Right atrium auricular region (tissue), 2 donors: ENCODE results near the gene ARMC12. TPM values are rescaled to one million over a fixed set of nuclear protein-coding genes. Genes with fewer than 3 reads are reported as not detected.

Experiments used
- DNase-seq: peaks from one replicate; pipeline ENCODE4 v3.0.0-alpha.2; 2019; ENCODE audit warnings: low spot score
- H3K27ac ChIP-seq, 2 donors: fragments of 200-600 bp; sonication (generic); 1 replicate in 1 of 2; 2 replicates in 1 of 2; pipeline ENCODE4 v1.5.1; 2016 to 2019
- H3K27me3 ChIP-seq, 2 donors: fragments of 200-600 bp; sonication (generic); one replicate each; pipeline versions ENCODE4 v1.5.1 to v1.6.0; 2017 to 2019
- H3K36me3 ChIP-seq: fragments of 200-600 bp; sonication (generic); one replicate; pipeline ENCODE4 v1.5.1; 2016
- H3K4me1 ChIP-seq, 2 donors: fragments of 200-600 bp; sonication (generic); one replicate each; pipeline versions ENCODE4 v1.5.1 to v1.6.0; 2017 to 2019
- H3K4me3 ChIP-seq, 2 donors: fragments of 200-600 bp; sonication (generic); 1 replicate in 1 of 2; 2 replicates in 1 of 2; pipeline ENCODE4 v1.5.1; 2017 to 2019; ENCODE audit warnings: mild to moderate bottlenecking in 1 of 2, moderate library complexity in 1 of 2
- H3K9me3 ChIP-seq, 2 donors: fragments of 200-600 bp; sonication (generic); one replicate each; pipeline ENCODE4 v1.5.1; 2019
- total RNA-seq, 2 donors: library from RNA; depleted of rRNA; stranded (reverse); fragments of >200 nt; gene quantifications; one replicate each; pipeline ENCODE4 v1.1.0, GENCODE V29; 2016
- TF ChIP-seq, protein P1 (sequence below), 2 donors: fragments of 200-600 bp; sonication (generic); IDR thresholded peaks; one replicate each; pipeline ENCODE4 v1.5.1; 2019; ENCODE audit warnings: antibody characterized with exemption in 2 of 2

Gene ARMC12
- total RNA-seq, 2 donors from 2014 or later = 0.39 TPM; not detected in 1

DNA sequence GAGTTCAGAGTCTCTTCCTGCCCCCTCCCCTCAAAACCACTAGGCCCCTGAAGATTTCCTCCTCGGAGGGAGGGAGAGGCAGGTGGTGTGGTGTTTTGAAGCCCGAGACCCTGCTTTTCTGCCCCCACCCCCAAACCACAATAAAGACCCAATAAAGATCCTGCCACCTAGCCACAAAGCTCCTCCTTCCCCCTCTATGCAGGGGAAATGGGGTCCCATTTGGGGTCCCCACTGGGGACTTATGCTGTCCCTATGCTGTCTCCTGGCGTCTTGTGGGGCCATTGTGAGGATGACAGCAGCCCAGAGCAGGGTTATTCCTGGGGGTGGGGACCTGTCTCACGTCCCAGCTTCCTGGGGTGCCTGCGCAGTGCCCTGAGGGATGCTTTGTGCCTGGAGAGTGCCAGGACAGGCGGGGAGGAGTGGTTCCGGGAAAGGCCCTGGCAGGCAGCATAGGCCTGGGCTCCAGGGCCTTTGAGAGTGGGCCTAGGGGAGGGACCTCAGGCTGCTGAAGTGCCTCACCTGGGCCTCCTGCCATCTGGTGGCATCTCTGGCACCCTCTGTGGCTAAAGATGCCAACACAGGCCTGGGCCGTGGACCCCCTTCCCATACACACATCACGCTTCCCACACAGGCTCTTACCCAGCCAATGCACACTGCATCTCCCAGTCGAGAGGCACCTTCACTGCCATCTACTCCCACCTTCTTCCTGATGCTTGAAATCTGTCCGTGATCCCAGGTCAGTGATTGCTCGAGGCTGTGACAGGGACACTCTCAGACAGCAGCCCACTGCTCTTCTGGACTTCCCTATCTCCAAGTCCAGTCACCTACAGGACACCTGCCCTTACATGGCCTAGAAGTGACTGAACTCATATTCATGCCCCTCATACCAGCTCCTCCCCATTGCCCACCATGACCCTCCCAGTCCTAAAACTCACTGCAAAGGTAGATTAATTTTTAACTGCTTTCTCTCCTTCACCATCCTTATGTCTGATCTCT, 7.9 kb upstream of the ARMC12 start:
- Histone ChIP-seq H3K4me1 (peaks cover 0 to 91% of the 10 kb centered on the region in 2 donors), H3K4me3 (peak overlapping the region in 1 of 2 donors; percentile 54), H3K27me3 (no peaks in the 10 kb centered on the region), H3K36me3 (no peaks in the 10 kb centered on the region), H3K9me3 (no peaks in the 10 kb centered on the region), H3K27ac (peak overlapping the region; percentile 100)
- DNase-seq = no peak
- TF ChIP-seq, protein P1, sequence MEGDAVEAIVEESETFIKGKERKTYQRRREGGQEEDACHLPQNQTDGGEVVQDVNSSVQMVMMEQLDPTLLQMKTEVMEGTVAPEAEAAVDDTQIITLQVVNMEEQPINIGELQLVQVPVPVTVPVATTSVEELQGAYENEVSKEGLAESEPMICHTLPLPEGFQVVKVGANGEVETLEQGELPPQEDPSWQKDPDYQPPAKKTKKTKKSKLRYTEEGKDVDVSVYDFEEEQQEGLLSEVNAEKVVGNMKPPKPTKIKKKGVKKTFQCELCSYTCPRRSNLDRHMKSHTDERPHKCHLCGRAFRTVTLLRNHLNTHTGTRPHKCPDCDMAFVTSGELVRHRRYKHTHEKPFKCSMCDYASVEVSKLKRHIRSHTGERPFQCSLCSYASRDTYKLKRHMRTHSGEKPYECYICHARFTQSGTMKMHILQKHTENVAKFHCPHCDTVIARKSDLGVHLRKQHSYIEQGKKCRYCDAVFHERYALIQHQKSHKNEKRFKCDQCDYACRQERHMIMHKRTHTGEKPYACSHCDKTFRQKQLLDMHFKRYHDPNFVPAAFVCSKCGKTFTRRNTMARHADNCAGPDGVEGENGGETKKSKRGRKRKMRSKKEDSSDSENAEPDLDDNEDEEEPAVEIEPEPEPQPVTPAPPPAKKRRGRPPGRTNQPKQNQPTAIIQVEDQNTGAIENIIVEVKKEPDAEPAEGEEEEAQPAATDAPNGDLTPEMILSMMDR (IDR thresholded peaks at IDR 0.05) = no peak

DNA sequence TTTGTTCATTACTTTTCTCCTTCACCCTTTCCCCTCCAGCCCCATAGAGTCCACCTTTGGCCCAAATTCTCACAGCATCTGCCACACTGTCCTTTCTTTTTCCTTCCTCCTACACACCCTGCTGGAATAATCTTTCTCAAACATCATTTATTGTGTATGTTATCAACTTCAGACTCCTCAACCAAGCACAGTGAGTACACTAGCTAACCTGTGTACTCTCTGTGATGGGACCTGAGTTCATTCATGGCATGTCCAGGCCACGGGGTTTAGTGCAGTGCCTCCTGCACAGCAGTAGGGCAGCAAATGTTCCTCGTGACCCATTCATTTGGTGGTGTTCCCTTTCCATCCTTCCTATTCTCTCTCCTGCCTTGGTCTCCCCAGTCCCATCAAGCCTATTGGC, 7.1 kb upstream of the ARMC12 start:
- Histone ChIP-seq H3K4me3 (no peak overlapping the region), H3K27ac (peak overlapping the region; percentile 100), H3K27me3 (no peaks in the 10 kb centered on the region), H3K36me3 (no peaks in the 10 kb centered on the region), H3K4me1 (peaks cover 0 to 90% of the 10 kb centered on the region in 2 donors), H3K9me3 (no peaks in the 10 kb centered on the region)
- no peak for DNase-seq
- TF ChIP-seq, protein P1 (IDR thresholded peaks at IDR 0.05) = no peak

DNA sequence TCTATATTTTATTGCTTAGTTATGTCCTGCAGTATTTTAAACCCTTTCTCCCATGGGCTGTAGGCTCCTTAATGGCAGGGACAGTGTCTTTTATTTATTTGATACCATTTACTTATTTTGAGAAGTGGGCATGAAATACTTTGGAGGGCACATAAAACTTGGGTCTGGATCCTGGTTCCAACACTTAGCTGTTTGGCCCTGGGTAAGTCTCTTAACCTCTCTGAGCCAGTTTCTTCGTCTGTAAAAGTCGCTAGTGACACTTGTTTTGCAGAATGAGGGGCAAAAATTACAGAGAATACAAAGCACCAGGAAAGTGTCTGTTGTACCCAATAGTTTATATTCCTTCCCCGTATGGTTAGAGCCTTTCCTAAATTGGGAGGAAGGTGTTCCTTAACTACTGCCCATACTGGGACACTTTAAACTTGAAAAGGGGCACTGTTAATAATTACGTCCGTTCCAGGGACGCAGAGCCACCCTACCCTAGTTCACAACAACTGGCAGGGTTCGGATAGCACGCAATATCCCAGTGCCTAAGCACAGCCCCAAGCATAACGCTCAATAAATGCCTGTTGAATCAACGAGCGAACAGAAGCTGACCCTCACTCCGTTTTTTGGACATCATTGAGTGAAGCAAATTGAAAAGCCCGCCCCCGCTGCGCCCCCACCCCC, 6.0 kb upstream of the ARMC12 start:
- Histone ChIP-seq H3K27me3 (no peaks in the 10 kb centered on the region), H3K9me3 (no peaks in the 10 kb centered on the region), H3K4me1 (peaks cover 0 to 86% of the 10 kb centered on the region in 2 donors), H3K4me3 (peak overlapping the region; percentile 5 to 67), H3K27ac (peak overlapping the region; percentile 100), H3K36me3 (no peaks in the 10 kb centered on the region)
- DNase-seq = peak; percentile 70
- TF ChIP-seq, protein P1 (IDR thresholded peaks at IDR 0.05) = no peak

DNA sequence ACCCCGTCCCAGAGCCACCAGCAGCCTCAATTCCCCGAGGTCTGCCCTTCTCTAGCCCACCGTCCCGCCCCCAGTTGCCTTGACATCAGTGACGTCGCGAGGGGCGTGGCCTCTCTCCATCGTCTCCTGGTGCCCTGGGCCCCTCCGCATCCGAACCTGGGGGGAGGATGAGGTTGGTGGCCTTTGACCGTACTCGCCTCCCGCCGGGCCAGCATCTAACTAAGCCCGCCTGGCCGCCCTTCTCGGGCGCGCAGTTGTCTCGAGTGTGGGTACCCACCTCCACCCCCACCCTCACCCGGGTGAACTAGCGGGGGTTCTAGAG, 5.5 kb upstream of the ARMC12 start:
- Histone ChIP-seq H3K4me3 (peak overlapping the region; percentile 48 to 67), H3K4me1 (peaks cover 0 to 86% of the 10 kb centered on the region in 2 donors), H3K36me3 (no peaks in the 10 kb centered on the region), H3K27me3 (no peaks in the 10 kb centered on the region), H3K27ac (peak overlapping the region; percentile 100), H3K9me3 (no peaks in the 10 kb centered on the region)
- DNase-seq = peak; percentile 98
- TF ChIP-seq, protein P1 (IDR thresholded peaks at IDR 0.05) = no peak

DNA sequence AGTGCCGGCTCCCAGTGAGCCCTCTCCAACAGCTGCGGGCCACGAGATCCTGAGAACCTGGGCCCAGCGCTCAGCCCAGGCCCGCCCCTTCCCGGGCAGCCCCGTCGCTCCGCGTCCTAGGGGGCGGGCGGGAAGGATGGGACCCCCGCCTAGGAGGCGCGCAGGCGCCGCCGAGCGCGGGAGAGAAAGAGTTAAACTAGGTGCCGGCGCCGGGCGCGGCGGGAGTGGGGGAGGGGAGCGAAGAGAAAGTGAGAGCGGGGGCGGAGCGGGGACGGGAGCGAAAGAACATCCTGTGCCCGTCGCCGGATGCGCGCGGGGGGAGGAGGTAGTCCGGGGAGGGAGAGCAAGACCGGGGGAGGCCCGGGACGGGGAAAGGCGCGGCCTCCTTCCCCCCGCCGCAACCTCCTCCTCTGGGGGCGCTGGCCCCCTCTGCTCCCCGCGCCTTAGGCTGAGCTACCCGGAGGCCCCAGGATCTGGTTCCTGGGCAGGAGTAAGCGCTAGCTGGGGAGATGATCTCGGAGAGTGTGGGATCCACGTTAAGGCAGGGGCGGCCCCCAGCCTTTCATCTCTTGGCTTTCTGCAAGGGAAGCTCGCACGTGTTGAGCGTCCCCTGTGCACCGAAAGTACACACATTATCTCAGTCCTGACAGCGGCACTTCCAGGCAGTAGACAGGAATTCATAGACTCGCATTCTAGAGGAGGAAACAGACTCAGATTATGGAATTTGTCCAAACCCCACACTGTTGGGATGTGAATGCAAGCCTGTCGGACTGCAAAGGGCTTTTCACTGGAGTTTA, 4.9 kb upstream of the ARMC12 start:
- peak; percentile 96 for DNase-seq
- Histone ChIP-seq H3K27ac (peak overlapping the region; percentile 100), H3K9me3 (no peaks in the 10 kb centered on the region), H3K27me3 (no peaks in the 10 kb centered on the region), H3K4me1 (peaks cover 0 to 84% of the 10 kb centered on the region in 2 donors), H3K36me3 (no peaks in the 10 kb centered on the region), H3K4me3 (peak overlapping the region; percentile 48 to 67)
- TF ChIP-seq, protein P1 (IDR thresholded peaks at IDR 0.05) = peak in 1 of 2 donors; percentile 27
